Activated CD8-positive, alpha-beta T cell treated with anti-CD3 and anti-CD28 coated beads for 36 hours (primary cell): ENCODE measurements around the gene MID2. TPM values are rescaled to one million over a fixed set of nuclear protein-coding genes. Genes with fewer than 3 reads are reported as not detected.

Experiments used
- ATAC-seq: fragments of 200-7000 bp; cut with Tn5 transposase; one replicate; pipeline ENCODE4 v1.10.0; 2021; ENCODE audit warnings: mild to moderate bottlenecking, moderate library complexity
- CTCF ChIA-PET: fragments of 350-600 bp; sonication (Branson Sonifier 250); formaldehyde crosslinking; loops from one replicate; lab custom pipeline; 2021; ENCODE audit warnings: antibody characterized with exemption; lab: Charles Lee
- POLR2A ChIA-PET: fragments of 350-600 bp; sonication (Branson Sonifier 250); formaldehyde crosslinking; loops from one replicate; lab custom pipeline; 2021; ENCODE audit warnings: antibody characterized with exemption; lab: Charles Lee
- DNase-seq: peaks from one replicate; pipeline ENCODE4 v3.0.0-alpha.2; 2020
- H3K27ac Mint-ChIP-seq: one replicate; pipeline ENCODE4 v1.8.0; 2021; ENCODE audit warnings: mild to moderate bottlenecking, mixed read lengths
- H3K27me3 Mint-ChIP-seq: one replicate; pipeline ENCODE4 v1.8.0; 2021; ENCODE audit warnings: mixed read lengths
- H3K36me3 Mint-ChIP-seq: one replicate; pipeline ENCODE4 v1.8.0; 2021; ENCODE audit warnings: low read depth, mixed read lengths
- H3K4me1 Mint-ChIP-seq: one replicate; pipeline ENCODE4 v1.8.0; 2021; ENCODE audit warnings: low read depth, mixed read lengths
- H3K4me3 Mint-ChIP-seq: one replicate; pipeline ENCODE4 v1.8.0; 2021; ENCODE audit warnings: mild to moderate bottlenecking, moderate library complexity, mixed read lengths
- H3K9me3 Mint-ChIP-seq: one replicate; pipeline ENCODE4 v1.8.0; 2021; ENCODE audit warnings: mixed read lengths
- intact Hi-C: fragments of 100-400 bp; cut with micrococcal nuclease; formaldehyde crosslinking; loops from one replicate; pipeline ENCODE4 v1.10.0; 2022
- total RNA-seq, 2 experiments: library from RNA; stranded (reverse); gene quantifications; one replicate each; pipeline ENCODE4 v1.2.3, GENCODE V29; 2021
- TF ChIP-seq, protein P1 (sequence below): fragments of 200-600 bp; IDR thresholded peaks from one replicate; pipeline ENCODE4 v1.8.0; 2022; ENCODE audit warnings: antibody characterized with exemption, mild to moderate bottlenecking

MID2 gene
- total RNA-seq, 2 experiments from 2014 or later: 6.6 to 7.4 TPM

- H3K4me1 Mint-ChIP-seq: peaks cover 30% of the 10 kb centered on the region
- H3K4me3 Mint-ChIP-seq: no peak overlapping the region
- TF ChIP-seq, protein P1, sequence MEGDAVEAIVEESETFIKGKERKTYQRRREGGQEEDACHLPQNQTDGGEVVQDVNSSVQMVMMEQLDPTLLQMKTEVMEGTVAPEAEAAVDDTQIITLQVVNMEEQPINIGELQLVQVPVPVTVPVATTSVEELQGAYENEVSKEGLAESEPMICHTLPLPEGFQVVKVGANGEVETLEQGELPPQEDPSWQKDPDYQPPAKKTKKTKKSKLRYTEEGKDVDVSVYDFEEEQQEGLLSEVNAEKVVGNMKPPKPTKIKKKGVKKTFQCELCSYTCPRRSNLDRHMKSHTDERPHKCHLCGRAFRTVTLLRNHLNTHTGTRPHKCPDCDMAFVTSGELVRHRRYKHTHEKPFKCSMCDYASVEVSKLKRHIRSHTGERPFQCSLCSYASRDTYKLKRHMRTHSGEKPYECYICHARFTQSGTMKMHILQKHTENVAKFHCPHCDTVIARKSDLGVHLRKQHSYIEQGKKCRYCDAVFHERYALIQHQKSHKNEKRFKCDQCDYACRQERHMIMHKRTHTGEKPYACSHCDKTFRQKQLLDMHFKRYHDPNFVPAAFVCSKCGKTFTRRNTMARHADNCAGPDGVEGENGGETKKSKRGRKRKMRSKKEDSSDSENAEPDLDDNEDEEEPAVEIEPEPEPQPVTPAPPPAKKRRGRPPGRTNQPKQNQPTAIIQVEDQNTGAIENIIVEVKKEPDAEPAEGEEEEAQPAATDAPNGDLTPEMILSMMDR: no peak
- H3K9me3 Mint-ChIP-seq: peaks cover 2% of the 10 kb centered on the region
- no peak for ATAC-seq
- CTCF ChIA-PET: no interaction called here
- POLR2A ChIA-PET: no interaction called here
- H3K27ac Mint-ChIP-seq: no peak overlapping the region
- peaks cover 5% of the 10 kb centered on the region for H3K27me3 Mint-ChIP-seq
- intact Hi-C loops: no loop called here
- no peaks in the 10 kb centered on the region for H3K36me3 Mint-ChIP-seq
- DNase-seq: no peak
These were observed 2.6 kb upstream of the MID2 start for GRCh38 chrX:107823042-107823441.

GRCh38 chrX:107823456-107823855 is 2.2 kb upstream of the MID2 start:
- ChIA-PET POLR2A (interaction anchor here (0.6 kb wide), 1 partner anchor 775 kb away, joined by 3 read pairs; no protein-coding TSS in a partner anchor), CTCF (no interaction called here)
- DNase-seq: no peak
- no peak overlapping the region for H3K27ac Mint-ChIP-seq
- H3K4me3 Mint-ChIP-seq: no peak overlapping the region
- peaks cover 5% of the 10 kb centered on the region for H3K27me3 Mint-ChIP-seq
- TF ChIP-seq, protein P1: no peak
- peaks cover 2% of the 10 kb centered on the region for H3K9me3 Mint-ChIP-seq
- peaks cover 31% of the 10 kb centered on the region for H3K4me1 Mint-ChIP-seq
- no peaks in the 10 kb centered on the region for H3K36me3 Mint-ChIP-seq
- no peak for ATAC-seq
- intact Hi-C loops: no loop called here

DNA sequence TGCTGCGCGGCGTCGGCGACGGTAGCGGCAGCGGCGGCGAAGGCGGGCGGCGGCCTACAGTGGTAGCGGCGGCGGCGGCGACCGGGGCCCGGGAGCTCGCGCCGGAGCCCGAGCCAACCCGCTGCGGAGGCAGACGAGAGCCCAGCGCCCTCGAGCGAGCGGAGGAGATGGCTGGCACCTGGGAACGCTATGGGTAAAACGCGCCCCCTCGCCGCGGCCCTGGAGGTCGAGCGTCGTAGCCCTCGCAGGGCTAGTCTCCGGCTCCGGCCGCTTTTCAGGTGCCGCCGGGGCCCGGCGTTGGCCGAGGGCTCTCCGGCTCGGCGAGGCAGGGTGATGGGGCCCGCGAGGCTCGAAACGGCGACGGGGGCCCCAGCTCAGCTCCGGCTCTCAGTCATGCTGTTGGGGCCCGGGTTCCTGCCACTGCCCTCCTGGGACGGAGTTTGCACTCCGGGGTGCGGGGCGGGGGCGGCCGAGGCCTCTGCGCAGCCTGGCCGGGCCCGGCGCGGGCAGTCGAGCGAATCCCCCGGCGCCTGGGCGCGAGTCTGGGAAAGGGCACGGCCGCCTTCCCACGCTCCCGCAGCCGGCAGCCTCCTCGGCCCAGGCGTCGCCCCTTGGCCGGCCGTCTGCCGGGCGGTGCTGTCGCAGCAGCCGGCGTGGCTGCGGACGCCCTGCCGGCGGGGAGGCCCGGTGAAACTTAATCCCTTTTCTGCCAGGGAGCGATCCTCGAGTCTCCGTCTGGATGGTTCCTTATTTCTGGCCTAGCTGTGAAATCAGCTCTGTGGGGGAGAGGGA is 768 bp downstream of the MID2 start:
- Mint-ChIP-seq H3K27ac (peak overlapping the region; percentile 78), H3K36me3 (no peaks in the 10 kb centered on the region), H3K9me3 (no peaks in the 10 kb centered on the region), H3K4me1 (peaks cover 35% of the 10 kb centered on the region), H3K4me3 (peak overlapping the region; percentile 77), H3K27me3 (peaks cover 5% of the 10 kb centered on the region)
- peak; percentile 30 for DNase-seq
- intact Hi-C loops: no loop called here
- TF ChIP-seq, protein P1: no peak
- POLR2A ChIA-PET: no interaction called here
- CTCF ChIA-PET: interaction anchor here (0.9 to 1.3 kb wide), 3 partner anchors 32 to 153 kb away, joined by 3 read pairs; partner anchors contain the start of gene TSC22D3
- peak; percentile 60 for ATAC-seq

- H3K4me3 Mint-ChIP-seq: peak overlapping the region; percentile 77
- TF ChIP-seq, protein P1: no peak
- H3K9me3 Mint-ChIP-seq: no peaks in the 10 kb centered on the region
- peaks cover 5% of the 10 kb centered on the region for H3K27me3 Mint-ChIP-seq
- DNase-seq (no peak), ATAC-seq (no peak)
- intact Hi-C loops: no loop called here
- no peaks in the 10 kb centered on the region for H3K36me3 Mint-ChIP-seq
- ChIA-PET POLR2A (no interaction called here), CTCF (interaction anchor here (1.3 kb wide), 1 partner anchor 33 kb away, joined by 3 read pairs; no protein-coding TSS in a partner anchor)
- peaks cover 35% of the 10 kb centered on the region for H3K4me1 Mint-ChIP-seq
- peak overlapping the region; percentile 78 for H3K27ac Mint-ChIP-seq
These were observed 1.6 kb downstream of the MID2 start for GRCh38 chrX:107827030-107827831.
